ENCODE measurements around the gene UNC79.

GRCh38 chr14:93676416-93676958 lies 245.7 kb downstream of the UNC79 start:
- TF ChIP-seq, protein P1, sequence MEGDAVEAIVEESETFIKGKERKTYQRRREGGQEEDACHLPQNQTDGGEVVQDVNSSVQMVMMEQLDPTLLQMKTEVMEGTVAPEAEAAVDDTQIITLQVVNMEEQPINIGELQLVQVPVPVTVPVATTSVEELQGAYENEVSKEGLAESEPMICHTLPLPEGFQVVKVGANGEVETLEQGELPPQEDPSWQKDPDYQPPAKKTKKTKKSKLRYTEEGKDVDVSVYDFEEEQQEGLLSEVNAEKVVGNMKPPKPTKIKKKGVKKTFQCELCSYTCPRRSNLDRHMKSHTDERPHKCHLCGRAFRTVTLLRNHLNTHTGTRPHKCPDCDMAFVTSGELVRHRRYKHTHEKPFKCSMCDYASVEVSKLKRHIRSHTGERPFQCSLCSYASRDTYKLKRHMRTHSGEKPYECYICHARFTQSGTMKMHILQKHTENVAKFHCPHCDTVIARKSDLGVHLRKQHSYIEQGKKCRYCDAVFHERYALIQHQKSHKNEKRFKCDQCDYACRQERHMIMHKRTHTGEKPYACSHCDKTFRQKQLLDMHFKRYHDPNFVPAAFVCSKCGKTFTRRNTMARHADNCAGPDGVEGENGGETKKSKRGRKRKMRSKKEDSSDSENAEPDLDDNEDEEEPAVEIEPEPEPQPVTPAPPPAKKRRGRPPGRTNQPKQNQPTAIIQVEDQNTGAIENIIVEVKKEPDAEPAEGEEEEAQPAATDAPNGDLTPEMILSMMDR (IDR thresholded peaks at IDR 0.05; ENCODE audit: low read length), result no peak
- TF ChIP-seq EZH2 (IDR thresholded peaks at IDR 0.05; ENCODE audit: borderline replicate concordance, low read length), result no peak

All from OCI-LY1 (cell line).